Loucy (cell line): Measurements from ENCODE around the gene RASSF10.

Experiments used
- H2AFZ ChIP-seq: fragments of 200-600 bp; sonication (generic); 2 replicates; pipeline ENCODE4 v1.6.0; 2016; ENCODE audit warnings: antibody characterized with exemption, mild to moderate bottlenecking, low read length, moderate library complexity
- H3F3A ChIP-seq: fragments of 200-600 bp; 2 replicates; pipeline ENCODE4 v1.6.0; 2016; ENCODE audit warnings: antibody characterized with exemption, low read depth, mild to moderate bottlenecking
- H3K27me3 ChIP-seq: fragments of 200-600 bp; sonication (generic); 2 replicates; pipeline ENCODE4 v1.6.1; 2014; ENCODE audit warnings: low read length, mild to moderate bottlenecking; ENCODE audit not compliant: insufficient read depth, poor library complexity, severe bottlenecking
- H3K36me3 ChIP-seq: fragments of 200-600 bp; sonication (generic); 2 replicates; pipeline ENCODE4 v1.6.1; 2016; ENCODE audit warnings: low read length; ENCODE audit not compliant: insufficient read depth
- H3K4me1 ChIP-seq: fragments of 200-600 bp; sonication (generic); 2 replicates; pipeline ENCODE4 v1.5.1; 2014; ENCODE audit warnings: low read length, mild to moderate bottlenecking; ENCODE audit not compliant: insufficient read depth, poor library complexity, severe bottlenecking
- H3K4me2 ChIP-seq: fragments of 200-600 bp; sonication (generic); 2 replicates; pipeline ENCODE4 v1.6.0; 2014; ENCODE audit warnings: antibody characterized with exemption, low read length, low read depth, mild to moderate bottlenecking; ENCODE audit not compliant: poor library complexity, severe bottlenecking
- H3K4me3 ChIP-seq: fragments of 200-600 bp; sonication (generic); 2 replicates; pipeline ENCODE4 v1.5.1; 2014; ENCODE audit warnings: low read length, mild to moderate bottlenecking, mixed read lengths; ENCODE audit not compliant: poor library complexity, severe bottlenecking
- H3K79me2 ChIP-seq: fragments of 200-600 bp; sonication (generic); 2 replicates; pipeline ENCODE4 v1.6.1; 2014; ENCODE audit warnings: low read length; ENCODE audit not compliant: insufficient read depth
- H3K9ac ChIP-seq: fragments of 200-600 bp; sonication (generic); 2 replicates; pipeline ENCODE4 v1.6.0; 2014; ENCODE audit warnings: mild to moderate bottlenecking, low read depth, low read length, moderate library complexity; ENCODE audit not compliant: poor library complexity, severe bottlenecking
- H3K9me2 ChIP-seq: fragments of 200-600 bp; sonication (generic); replicated peaks from 2 replicates; pipeline ENCODE4 v1.6.1; 2016; ENCODE audit warnings: low read depth, low read length, mixed read lengths
- H3K9me3 ChIP-seq: fragments of 200-600 bp; sonication (generic); 2 replicates; pipeline ENCODE4 v1.6.1; 2014; ENCODE audit warnings: mild to moderate bottlenecking, antibody characterized with exemption, low read length, low read depth; ENCODE audit not compliant: insufficient read depth
- H4K20me1 ChIP-seq: fragments of 200-600 bp; sonication (generic); 2 replicates; pipeline ENCODE4 v1.6.0; 2014; ENCODE audit warnings: antibody characterized with exemption, low read length, mild to moderate bottlenecking; ENCODE audit not compliant: insufficient read depth, poor library complexity, severe bottlenecking
- EZH2phosphoT487 ChIP-seq: fragments of 200-600 bp; IDR thresholded peaks from 2 replicates; pipeline ENCODE4 v1.6.1; 2018; ENCODE audit warnings: antibody characterized with exemption, mild to moderate bottlenecking, moderate library complexity, borderline replicate concordance
- TF ChIP-seq, protein P1 (sequence below): fragments of 200-600 bp; sonication (generic); conservative IDR thresholded peaks from 2 replicates; pipeline ENCODE4 v1.5.1; 2014; ENCODE audit warnings: mild to moderate bottlenecking, antibody characterized with exemption, low read length

The RASSF10 gene

DNA sequence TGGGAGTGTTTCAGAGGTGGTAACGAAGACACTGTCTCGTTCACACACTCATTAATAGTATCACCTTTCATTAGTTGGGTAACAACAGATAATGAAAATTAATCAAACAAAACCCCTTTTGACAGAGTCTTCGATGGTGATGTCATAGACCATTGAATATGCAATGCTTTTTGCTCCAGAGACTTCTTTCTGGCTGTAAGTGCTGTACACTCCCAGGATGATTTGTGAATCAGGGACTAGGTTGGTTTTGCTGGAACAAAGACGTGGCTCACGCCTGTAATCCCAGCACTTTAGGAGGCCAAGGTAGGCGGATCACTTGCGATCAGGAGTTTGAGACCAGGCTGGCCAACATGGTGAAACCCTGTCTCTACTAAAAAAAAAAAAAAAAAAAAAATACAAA is 9.5 kb upstream of the RASSF10 start:
- Histone ChIP-seq H3F3A (no peaks in the 10 kb centered on the region), H3K9me3 (no peaks in the 10 kb centered on the region), H3K9ac (no peak overlapping the region), H3K4me2 (no peak overlapping the region), H3K27me3 (no peaks in the 10 kb centered on the region), H3K79me2 (no peaks in the 10 kb centered on the region), H3K36me3 (no peaks in the 10 kb centered on the region), H4K20me1 (no peaks in the 10 kb centered on the region), H3K4me1 (no peaks in the 10 kb centered on the region), H2AFZ (no peak overlapping the region), H3K4me3 (no peak overlapping the region), H3K9me2 (no peaks in the 10 kb centered on the region)
- TF ChIP-seq, protein P1, sequence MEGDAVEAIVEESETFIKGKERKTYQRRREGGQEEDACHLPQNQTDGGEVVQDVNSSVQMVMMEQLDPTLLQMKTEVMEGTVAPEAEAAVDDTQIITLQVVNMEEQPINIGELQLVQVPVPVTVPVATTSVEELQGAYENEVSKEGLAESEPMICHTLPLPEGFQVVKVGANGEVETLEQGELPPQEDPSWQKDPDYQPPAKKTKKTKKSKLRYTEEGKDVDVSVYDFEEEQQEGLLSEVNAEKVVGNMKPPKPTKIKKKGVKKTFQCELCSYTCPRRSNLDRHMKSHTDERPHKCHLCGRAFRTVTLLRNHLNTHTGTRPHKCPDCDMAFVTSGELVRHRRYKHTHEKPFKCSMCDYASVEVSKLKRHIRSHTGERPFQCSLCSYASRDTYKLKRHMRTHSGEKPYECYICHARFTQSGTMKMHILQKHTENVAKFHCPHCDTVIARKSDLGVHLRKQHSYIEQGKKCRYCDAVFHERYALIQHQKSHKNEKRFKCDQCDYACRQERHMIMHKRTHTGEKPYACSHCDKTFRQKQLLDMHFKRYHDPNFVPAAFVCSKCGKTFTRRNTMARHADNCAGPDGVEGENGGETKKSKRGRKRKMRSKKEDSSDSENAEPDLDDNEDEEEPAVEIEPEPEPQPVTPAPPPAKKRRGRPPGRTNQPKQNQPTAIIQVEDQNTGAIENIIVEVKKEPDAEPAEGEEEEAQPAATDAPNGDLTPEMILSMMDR = no peak
- TF ChIP-seq EZH2phosphoT487 = no peak

DNA sequence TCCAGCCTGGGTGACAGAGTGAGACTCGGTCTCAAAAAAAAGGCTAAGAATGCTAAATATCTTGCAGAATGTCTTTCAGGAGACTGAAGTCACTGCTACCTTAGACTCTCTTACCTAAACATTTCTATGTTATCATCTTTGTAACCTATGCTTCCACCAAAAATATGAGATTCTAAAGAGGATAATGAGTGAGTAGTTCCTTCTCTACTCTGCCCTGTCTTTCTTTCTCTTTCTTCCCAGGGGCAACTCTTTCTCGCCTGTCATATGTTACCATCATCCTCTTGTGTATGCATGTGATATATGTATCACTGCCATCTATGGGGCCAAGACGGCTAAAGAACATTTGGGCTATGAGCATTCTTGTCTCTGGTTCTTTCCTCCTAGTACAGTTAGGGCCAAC is 9.0 kb upstream of the RASSF10 start:
- Histone ChIP-seq H3K79me2 (no peaks in the 10 kb centered on the region), H3K9me3 (no peaks in the 10 kb centered on the region), H3K4me1 (no peaks in the 10 kb centered on the region), H3K4me3 (no peak overlapping the region), H3F3A (no peaks in the 10 kb centered on the region), H3K27me3 (no peaks in the 10 kb centered on the region), H4K20me1 (no peaks in the 10 kb centered on the region), H2AFZ (no peak overlapping the region), H3K4me2 (no peak overlapping the region), H3K9me2 (no peaks in the 10 kb centered on the region), H3K36me3 (no peaks in the 10 kb centered on the region), H3K9ac (no peak overlapping the region)
- TF ChIP-seq, protein P1 = no peak
- TF ChIP-seq EZH2phosphoT487 = no peak

DNA sequence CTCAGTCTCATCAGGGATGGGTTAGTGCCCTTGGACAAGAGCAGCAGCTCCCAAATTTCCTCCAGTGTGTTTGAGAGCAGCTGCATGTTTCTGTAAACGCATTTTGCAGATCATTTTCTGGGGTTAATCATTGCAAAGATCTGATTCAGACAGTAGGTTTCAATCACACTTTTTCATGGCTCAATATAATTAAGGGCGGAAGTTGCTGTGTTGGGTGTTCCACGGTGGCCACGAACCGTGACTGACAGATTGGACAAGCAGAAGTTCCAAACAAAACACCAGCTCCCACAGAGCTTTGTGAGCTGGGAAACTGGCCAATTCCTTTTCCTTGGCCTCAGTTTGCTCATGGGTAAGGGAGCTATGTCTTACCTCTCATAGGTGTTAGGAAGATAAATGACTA is 8.4 kb upstream of the RASSF10 start:
- H2AFZ ChIP-seq = no peak overlapping the region
- TF ChIP-seq EZH2phosphoT487 = no peak
- TF ChIP-seq, protein P1 = no peak
- H3K27me3 ChIP-seq = no peaks in the 10 kb centered on the region

More for the DNA sequence above, 8.4 kb upstream of the RASSF10 start:
- Histone ChIP-seq H3K9ac (no peak overlapping the region), H3K36me3 (no peaks in the 10 kb centered on the region), H3K4me3 (no peak overlapping the region), H3K4me1 (no peaks in the 10 kb centered on the region), H3K9me3 (no peaks in the 10 kb centered on the region), H3K9me2 (no peaks in the 10 kb centered on the region), H4K20me1 (no peaks in the 10 kb centered on the region), H3F3A (no peaks in the 10 kb centered on the region), H3K4me2 (no peak overlapping the region), H3K79me2 (no peaks in the 10 kb centered on the region)
